PFSK-1 (cell line): ENCODE measurements around the gene PAPPA2.

ENCODE experiments used
- FOXP2 ChIP-seq: optimal IDR thresholded peaks from 2 replicates; pipeline ENCODE3; 2011; ENCODE audit warnings: borderline replicate concordance, control low read depth, inconsistent platforms; ENCODE audit not compliant: insufficient read depth; ENCODE audit errors: extremely low read length, extremely low read depth
- POLR2AphosphoS5 ChIP-seq: IDR thresholded peaks from 2 replicates; pipeline ENCODE4 v1.6.1; 2012; ENCODE audit warnings: low read depth, mild to moderate bottlenecking, control low read depth, low read length, moderate library complexity
- REST ChIP-seq, 2 experiments: IDR thresholded peaks; 2 replicates each; pipeline versions ENCODE4 v1.6.1 to v1.8.0; 2011 to 2012; ENCODE audit warnings: low read depth in 2 of 2, low read length in 2 of 2, control low read depth in 1 of 2, inconsistent platforms in 1 of 2, mild to moderate bottlenecking in 1 of 2, moderate library complexity in 1 of 2; ENCODE audit not compliant: insufficient read depth in 1 of 2
- SIN3A ChIP-seq: IDR thresholded peaks from 2 replicates; pipeline ENCODE4 v1.6.1; 2012; ENCODE audit warnings: mild to moderate bottlenecking, low read length, moderate library complexity, borderline replicate concordance; ENCODE audit not compliant: insufficient read depth
- TAF1 ChIP-seq: IDR thresholded peaks from 2 replicates; pipeline ENCODE4 v1.6.1; 2012; ENCODE audit warnings: low read length, control low read depth, borderline replicate concordance; ENCODE audit not compliant: insufficient read depth

- TF ChIP-seq POLR2AphosphoS5, result no peak
- TF ChIP-seq REST (IDR thresholded peaks at IDR 0.05; ENCODE audit: insufficient read depth in 1 of 2, low read depth in 2 of 2, low read length in 2 of 2), result no peak
- no peak for TF ChIP-seq SIN3A
- TF ChIP-seq FOXP2, result no peak
- no peak for TF ChIP-seq TAF1
Measured at GRCh38 chr1:176485083-176485482, 22.1 kb downstream of the PAPPA2 start.
